HepG2 (cell line): ENCODE results near the gene CHST3. TPM values are rescaled to one million over a fixed set of nuclear protein-coding genes. Genes with fewer than 3 reads are reported as not detected.
"Not testable (repeated sequence)": the region's sequence is repeated elsewhere in the genome, so short reads cannot be mapped to it uniquely, and the experiment has no call there.

Experiments
- ATAC-seq: fragments of 200-7000 bp; cut with Tn5 transposase; 3 replicates; pipeline ENCODE4 v1.9.1; 2020; ENCODE audit warnings: mild to moderate bottlenecking, moderate library complexity
- BruUV-seq: library from RNA; stranded (reverse); fragments of 400-500 nt; replicated peaks from 2 replicates; lab custom pipeline; 2021; lab: Mats Ljungman, UMichigan
- CTCF ChIA-PET: fragments of 300-600 bp; formaldehyde crosslinking; extraction: SDS; loops from one replicate; lab custom pipeline; 2021; ENCODE audit warnings: low total read pairs, inconsistent platforms, low intra/inter-chr PET ratio; lab: Yijun Ruan, JAX
- POLR2A ChIA-PET: fragments of 350-600 bp; sonication (Branson Sonifier 250); formaldehyde crosslinking; loops from one replicate; lab custom pipeline; 2020; ENCODE audit warnings: antibody characterized with exemption, inconsistent platforms; lab: Yijun Ruan, JAX
- DNase-seq: peaks from one replicate; pipeline ENCODE4 v3.0.0-alpha.2; 2015; ENCODE audit warnings: low spot score
- FAIRE-seq: peaks from 3 replicates; lab custom pipeline; 2011; peaks lifted over from hg19 to GRCh38; lab: Jason Lieb, UNC
- H2AFZ ChIP-seq: one replicate; pipeline ENCODE4 v1.6.1; 2011; ENCODE audit warnings: low read length, inconsistent platforms
- H3K27ac ChIP-seq: fragments of 300-600 bp; 3 replicates; pipeline ENCODE4 v1.8.0; 2011; ENCODE audit warnings: mixed run types, mild to moderate bottlenecking, mixed read lengths, low read length, inconsistent platforms; ENCODE audit not compliant: insufficient read depth; ENCODE audit errors: extremely low read length
- H3K27me3 ChIP-seq, 2 experiments: fragments of 200-600 bp in 1 of 2; 2 replicates in 1 of 2; 3 replicates in 1 of 2; pipeline versions ENCODE4 v1.6.0 to v1.8.0; 2011; ENCODE audit warnings: low read length in 2 of 2, mild to moderate bottlenecking in 2 of 2, moderate library complexity in 2 of 2, inconsistent platforms in 1 of 2; ENCODE audit not compliant: insufficient read depth in 2 of 2, control insufficient read depth in 1 of 2
- H3K36me3 ChIP-seq, 2 experiments: fragments of 200-600 bp in 1 of 2; replicated peaks in 1 of 2; 2 replicates in 1 of 2; 3 replicates in 1 of 2; pipeline versions ENCODE4 v1.5.1 to v1.8.0; 2011; ENCODE audit warnings: low read length in 2 of 2, inconsistent platforms in 1 of 2; ENCODE audit not compliant: insufficient read depth in 2 of 2, control insufficient read depth in 1 of 2
- H3K4me1 ChIP-seq: 2 replicates; pipeline ENCODE4 v1.5.1; 2012; ENCODE audit warnings: low read length, inconsistent platforms; ENCODE audit not compliant: insufficient read depth
- H3K4me2 ChIP-seq: 2 replicates; pipeline ENCODE4 v1.6.0; 2011; ENCODE audit warnings: low read depth, low read length, inconsistent platforms
- H3K4me3 ChIP-seq, 3 experiments: fragments of 200-600 bp in 1 of 3; sonication (generic), shearing (Covaris generic) in 1 of 3; replicated peaks in 1 of 3; 2 replicates each; pipeline ENCODE4 v1.5.1; 2011 to 2016; ENCODE audit warnings: low read length in 3 of 3, inconsistent platforms in 2 of 3, low read depth in 2 of 3, mild to moderate bottlenecking in 2 of 3, control low read depth in 1 of 3, mixed read lengths in 1 of 3; ENCODE audit not compliant: insufficient read depth in 1 of 3
- H3K79me2 ChIP-seq: one replicate; pipeline ENCODE4 v1.6.1; 2011; ENCODE audit warnings: low read length, inconsistent platforms; ENCODE audit not compliant: insufficient read depth
- H3K9ac ChIP-seq: 2 replicates; pipeline ENCODE4 v1.6.0; 2011; ENCODE audit warnings: mild to moderate bottlenecking, low read depth, low read length, inconsistent platforms; ENCODE audit not compliant: insufficient read depth
- H3K9me3 ChIP-seq: 2 replicates; pipeline ENCODE4 v1.5.1; 2012; ENCODE audit warnings: mild to moderate bottlenecking, low read length
- H4K20me1 ChIP-seq: 2 replicates; pipeline ENCODE4 v1.6.0; 2011; ENCODE audit warnings: inconsistent platforms, mild to moderate bottlenecking, low read length, moderate library complexity; ENCODE audit not compliant: insufficient read depth
- ARID5B ChIP-seq: IDR thresholded peaks from 2 replicates; pipeline ENCODE4 v1.4.0; 2020; ENCODE audit warnings: mild to moderate bottlenecking, missing genetic modification reagents
- FOSL2 ChIP-seq: sonication (generic); formaldehyde crosslinking; IDR thresholded peaks from 2 replicates; pipeline ENCODE4 v1.4.0; 2020; ENCODE audit warnings: missing genetic modification reagents
- MED8 ChIP-seq: sonication (generic); formaldehyde crosslinking; IDR thresholded peaks from 2 replicates; pipeline ENCODE4 v1.8.1; 2023; ENCODE audit warnings: mild to moderate bottlenecking, missing genetic modification reagents; ENCODE audit not compliant: insufficient replicate concordance
- RFX1 ChIP-seq: fragments of 450-650 bp; IDR thresholded peaks from 2 replicates; pipeline ENCODE4 v1.6.1; 2017
- RFX3 ChIP-seq: IDR thresholded peaks from 2 replicates; pipeline ENCODE4 v1.6.1; 2016; ENCODE audit warnings: missing biosample characterization, missing genetic modification reagents
- SAP130 ChIP-seq: IDR thresholded peaks from 2 replicates; pipeline ENCODE4 v1.6.1; 2016; ENCODE audit warnings: low read depth
- SMAD3 ChIP-seq: sonication (generic); formaldehyde crosslinking; IDR thresholded peaks from 2 replicates; pipeline ENCODE4 v1.4.0; 2020; ENCODE audit warnings: missing genetic modification reagents
- SOX13 ChIP-seq, 3 experiments: fragments of 450-650 bp in 1 of 3; sonication (generic) in 1 of 3; formaldehyde crosslinking in 1 of 3; IDR thresholded peaks in 2 of 3; conservative IDR thresholded peaks in 1 of 3; 2 replicates each; pipeline versions ENCODE4 v1.5.0 to v1.6.1; 2016 to 2020; ENCODE audit warnings: antibody characterized with exemption in 1 of 3, mild to moderate bottlenecking in 1 of 3, missing compliant biosample characterization in 1 of 3, missing genetic modification reagents in 1 of 3, moderate library complexity in 1 of 3
- SP4 ChIP-seq: sonication (generic); formaldehyde crosslinking; IDR thresholded peaks from 2 replicates; pipeline ENCODE4 v1.8.1; 2023; ENCODE audit warnings: mild to moderate bottlenecking, missing genetic modification reagents
- TERF1 ChIP-seq: sonication (generic); formaldehyde crosslinking; IDR thresholded peaks from 2 replicates; pipeline ENCODE4 v1.8.0; 2022; ENCODE audit warnings: mild to moderate bottlenecking, missing genetic modification reagents, moderate library complexity
- ZBTB7B ChIP-seq: sonication (generic); formaldehyde crosslinking; IDR thresholded peaks from 2 replicates; pipeline ENCODE4 v1.4.0; 2020; ENCODE audit warnings: missing genetic modification reagents
- ZNF629 ChIP-seq: sonication (generic); formaldehyde crosslinking; conservative IDR thresholded peaks from 2 replicates; pipeline ENCODE4 v1.5.0; 2020; ENCODE audit warnings: missing genetic modification reagents
- ZNF768 ChIP-seq: sonication (generic); formaldehyde crosslinking; IDR thresholded peaks from 2 replicates; pipeline ENCODE4 v1.4.0; 2020; ENCODE audit warnings: missing genetic modification reagents
- WGBS: methylation state at CpG from one replicate; pipeline ENCODE4 v1.1.6; 2017; ENCODE audit warnings: low lambda C conversion rate; 5-methylcytosine and 5-hydroxymethylcytosine counted together
- in situ Hi-C: cut with HindIII; loops from 2 replicates; pipeline ENCODE4 v1.10.0; 2017; ENCODE audit warnings: low pct_unique_long_range_greater_than_20kb; ENCODE audit not compliant: extremely low pct_ligation_motif_present
- intact Hi-C: fragments of 100-400 bp; cut with micrococcal nuclease; formaldehyde crosslinking; loops from one replicate; pipeline ENCODE4 v1.10.0; 2022; ENCODE audit not compliant: unreplicated experiment
- polyA plus RNA-seq, 8 experiments: library from polyadenylated mRNA; depleted of rRNA in 3 of 8; stranded (reverse) in 7 of 8; unstranded in 1 of 8; fragments of >200 nt; fragmentation: Illumina TruSeq in 4 of 8; extraction: Trizol in 4 of 8; gene quantifications; 2 replicates each; pipeline versions ENCODE4 v1.2.1 to v1.2.3, GENCODE V29; 2011 to 2016; ENCODE audit warnings: low read depth in 4 of 8, missing spikeins in 1 of 8, mixed read lengths in 1 of 8; ENCODE audit not compliant: insufficient read depth in 1 of 8
- total RNA-seq, 5 experiments: library from RNA; depleted of rRNA; stranded (reverse); fragments of >200 nt; fragmentation: Illumina TruSeq; extraction: Trizol; gene quantifications; 2 replicates each; pipeline ENCODE4 v1.2.3, GENCODE V29; 2016; ENCODE audit warnings: low read depth in 1 of 5
- TF ChIP-seq, protein P1 (sequence below): IDR thresholded peaks from 2 replicates; pipeline ENCODE4 v1.6.1; 2016; ENCODE audit warnings: missing compliant biosample characterization, missing genetic modification reagents, borderline replicate concordance

CHST3 gene
- total and polyA plus RNA-seq, 2 of the 13 experiments (the other 11 are each of a cell fraction or from before 2014, with no cell fraction given): 7.2 to 18.7 TPM

- TF ChIP-seq ARID5B (CRISPR knock-in tag): 0 out of 2 replicates have a peak, but pooled peaks have one; percentile 15
- not testable (repeated sequence) for TF ChIP-seq SOX13 (IDR thresholded peaks at IDR 0.05)
- peak in 1 of 2 experiments; percentile 68; a peak in 2 of 4 replicates for TF ChIP-seq SOX13 (CRISPR knock-in tag; conservative IDR thresholded peaks at IDR 0.05 in 1 of 2, IDR thresholded peaks at IDR 0.05 in 1 of 2)
- peak; percentile 36; the same call in 1 of the 2 replicates for TF ChIP-seq SAP130
These were observed 3.8 kb downstream of the CHST3 start (continued) for GRCh38 chr10:71967958-71968357.

GRCh38 chr10:71968553-71969474, 4.6 kb downstream of the CHST3 start:
- in situ Hi-C loops (loop anchor here (5.0 to 10.0 kb wide), 2 partner anchors 78 to 366 kb away; no protein-coding TSS in a partner anchor), intact Hi-C loops (no loop called here)
- CTCF ChIA-PET: interaction anchor here (1.4 kb wide), 1 partner anchor 72 kb away, joined by 4 read pairs; no protein-coding TSS in a partner anchor

More at GRCh38 chr10:71968553-71969474, 4.6 kb downstream of the CHST3 start:
- DNase-seq (no peak), ATAC-seq (no peak), FAIRE-seq (no peak)
- POLR2A ChIA-PET: interaction anchor here (1.0 to 1.4 kb wide), 3 partner anchors 8 to 12 kb away, joined by 3 to 4 read pairs (median 3); no protein-coding TSS in a partner anchor
- Histone ChIP-seq H3K27ac (peak overlapping the region; percentile 43), H3K27me3 (peaks cover 0 to 4% of the 10 kb centered on the region in 2 experiments; a peak in 1 of 5 replicates), H3K4me3 (no peak overlapping the region), H3K4me1 (peaks cover 60% of the 10 kb centered on the region), H3K9ac (no peak overlapping the region), H3K4me2 (0 out of 2 replicates have a peak overlapping the region, but pooled peaks have one; percentile 20), H3K9me3 (no peaks in the 10 kb centered on the region), H2AFZ (no peak overlapping the region), H3K36me3 (peaks cover 8 to 26% of the 10 kb centered on the region in 2 experiments; a peak in 4 of 5 replicates), H4K20me1 (no peaks in the 10 kb centered on the region; the same call in 1 of the 2 replicates), H3K79me2 (peaks cover 93% of the 10 kb centered on the region)
- no TSS peak for BruUV-seq
- TF ChIP-seq RFX1: peak; percentile 35; the same call in 1 of the 2 replicates
- TF ChIP-seq ZNF629 (CRISPR knock-in tag): peak; percentile 79
- TF ChIP-seq MED8 (CRISPR knock-in tag): no peak
- TF ChIP-seq, protein P1, sequence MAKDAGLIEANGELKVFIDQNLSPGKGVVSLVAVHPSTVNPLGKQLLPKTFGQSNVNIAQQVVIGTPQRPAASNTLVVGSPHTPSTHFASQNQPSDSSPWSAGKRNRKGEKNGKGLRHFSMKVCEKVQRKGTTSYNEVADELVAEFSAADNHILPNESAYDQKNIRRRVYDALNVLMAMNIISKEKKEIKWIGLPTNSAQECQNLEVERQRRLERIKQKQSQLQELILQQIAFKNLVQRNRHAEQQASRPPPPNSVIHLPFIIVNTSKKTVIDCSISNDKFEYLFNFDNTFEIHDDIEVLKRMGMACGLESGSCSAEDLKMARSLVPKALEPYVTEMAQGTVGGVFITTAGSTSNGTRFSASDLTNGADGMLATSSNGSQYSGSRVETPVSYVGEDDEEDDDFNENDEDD (CRISPR knock-in tag): no peak
- 0 out of 2 replicates have a peak, but pooled peaks have one; percentile 35 for TF ChIP-seq RFX3 (CRISPR knock-in tag)
- 0 out of 2 replicates have a peak, but pooled peaks have one; percentile 19 for TF ChIP-seq ZBTB7B
- TF ChIP-seq FOSL2: peak; percentile 69
- peak; percentile 89 for TF ChIP-seq ZNF768 (CRISPR knock-in tag)
- TF ChIP-seq SMAD3: no peak
- TF ChIP-seq SP4: peak; percentile 32; the same call in 1 of the 2 replicates
- no peak for TF ChIP-seq TERF1 (CRISPR knock-in tag)
- 72% methylated on average over 8 of the region's 11 CpGs for WGBS
